NCI-H748 (cell line): Measurements from ENCODE around the gene ZNF593.

Experiments used
- DNase-seq: peaks from one replicate; lab custom pipeline; 2025; ENCODE audit not compliant: unreplicated experiment; lab: John Stamatoyannopoulos, UW

Gene ZNF593

GRCh38 chr1:26169669-26170471 is at the start of gene ZNF593:
Gene ZNF593 (plus strand): TSS chr1:26169908. CDS start chr1:26169984, 76 bp downstream.
- peak; percentile 88 for DNase-seq

DNA sequence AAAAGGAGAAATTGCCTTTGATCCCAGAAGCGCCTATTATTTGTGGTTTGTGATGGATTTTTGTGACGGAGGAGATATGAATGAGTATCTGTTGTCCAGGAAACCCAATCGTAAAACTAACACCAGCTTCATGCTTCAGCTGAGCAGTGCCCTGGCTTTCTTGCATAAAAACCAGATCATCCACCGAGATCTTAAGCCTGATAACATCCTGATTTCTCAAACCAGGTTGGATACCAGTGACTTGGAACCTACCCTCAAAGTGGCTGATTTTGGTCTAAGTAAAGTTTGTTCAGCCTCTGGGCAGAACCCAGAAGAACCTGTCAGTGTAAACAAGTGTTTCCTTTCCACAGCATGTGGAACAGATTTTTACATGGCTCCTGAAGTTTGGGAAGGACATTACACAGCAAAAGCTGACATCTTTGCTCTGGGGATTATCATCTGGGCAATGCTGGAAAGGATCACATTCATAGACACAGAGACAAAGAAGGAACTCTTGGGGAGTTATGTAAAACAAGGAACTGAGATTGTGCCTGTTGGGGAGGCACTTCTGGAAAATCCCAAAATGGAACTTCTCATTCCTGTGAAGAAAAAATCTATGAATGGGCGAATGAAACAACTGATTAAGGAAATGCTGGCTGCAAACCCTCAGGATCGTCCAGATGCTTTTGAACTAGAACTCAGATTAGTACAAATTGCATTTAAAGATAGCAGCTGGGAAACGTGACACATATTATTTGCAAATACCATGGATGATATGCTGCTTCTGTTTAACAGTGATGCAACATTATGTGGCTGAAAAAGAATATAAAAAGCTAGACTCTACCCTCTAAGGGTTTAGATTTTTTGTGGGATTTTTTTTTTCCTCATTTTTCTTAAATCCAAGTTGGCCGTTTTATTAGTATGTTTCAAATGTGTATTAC is 47.6 kb upstream of the ZNF593 start:
- no peak for DNase-seq

DNA sequence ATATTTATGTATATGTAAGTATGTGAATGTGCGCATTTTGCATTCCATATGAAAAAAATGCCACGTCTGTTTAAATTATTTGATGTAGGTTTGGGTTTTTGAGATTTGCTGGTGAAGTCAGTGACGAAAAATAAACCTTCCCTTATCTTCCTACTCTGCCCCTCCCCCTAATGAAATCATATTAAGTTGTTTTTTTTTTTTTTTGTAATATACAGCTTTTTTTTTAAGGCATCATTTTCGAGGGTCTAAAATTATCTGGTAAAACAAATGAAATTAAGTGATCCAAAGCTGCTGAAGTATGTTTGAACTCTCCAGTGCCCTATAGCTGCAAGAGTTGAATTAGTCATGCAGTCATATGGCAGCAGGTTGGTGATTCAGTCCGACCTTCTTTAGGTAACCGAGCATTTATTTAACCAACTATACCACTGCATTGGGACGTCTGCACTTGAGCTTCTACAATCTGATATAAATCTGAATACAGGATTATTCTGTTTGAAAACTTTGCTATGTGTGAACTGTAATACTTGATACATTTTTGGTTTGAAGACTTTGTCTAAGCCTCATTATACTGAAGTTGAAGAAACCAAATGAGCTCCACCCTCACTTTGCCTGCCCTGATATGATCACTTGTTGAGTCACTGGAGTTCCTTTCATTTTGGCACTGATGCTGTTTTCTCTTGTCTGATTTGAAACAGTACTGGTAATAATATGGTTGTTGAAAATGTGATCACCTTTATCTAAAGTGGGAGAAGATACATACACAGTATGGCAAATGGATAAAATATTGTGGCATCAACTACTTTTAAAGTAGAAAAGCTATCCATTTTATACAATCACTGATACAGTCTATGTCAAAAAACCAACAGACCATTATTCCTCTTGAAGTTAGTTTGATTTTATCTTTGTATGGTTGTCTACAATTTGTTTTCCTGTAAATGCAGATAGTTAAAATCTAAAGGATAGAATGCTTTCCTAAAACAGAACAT is 46.4 kb upstream of the ZNF593 start:
- no peak for DNase-seq

DNA sequence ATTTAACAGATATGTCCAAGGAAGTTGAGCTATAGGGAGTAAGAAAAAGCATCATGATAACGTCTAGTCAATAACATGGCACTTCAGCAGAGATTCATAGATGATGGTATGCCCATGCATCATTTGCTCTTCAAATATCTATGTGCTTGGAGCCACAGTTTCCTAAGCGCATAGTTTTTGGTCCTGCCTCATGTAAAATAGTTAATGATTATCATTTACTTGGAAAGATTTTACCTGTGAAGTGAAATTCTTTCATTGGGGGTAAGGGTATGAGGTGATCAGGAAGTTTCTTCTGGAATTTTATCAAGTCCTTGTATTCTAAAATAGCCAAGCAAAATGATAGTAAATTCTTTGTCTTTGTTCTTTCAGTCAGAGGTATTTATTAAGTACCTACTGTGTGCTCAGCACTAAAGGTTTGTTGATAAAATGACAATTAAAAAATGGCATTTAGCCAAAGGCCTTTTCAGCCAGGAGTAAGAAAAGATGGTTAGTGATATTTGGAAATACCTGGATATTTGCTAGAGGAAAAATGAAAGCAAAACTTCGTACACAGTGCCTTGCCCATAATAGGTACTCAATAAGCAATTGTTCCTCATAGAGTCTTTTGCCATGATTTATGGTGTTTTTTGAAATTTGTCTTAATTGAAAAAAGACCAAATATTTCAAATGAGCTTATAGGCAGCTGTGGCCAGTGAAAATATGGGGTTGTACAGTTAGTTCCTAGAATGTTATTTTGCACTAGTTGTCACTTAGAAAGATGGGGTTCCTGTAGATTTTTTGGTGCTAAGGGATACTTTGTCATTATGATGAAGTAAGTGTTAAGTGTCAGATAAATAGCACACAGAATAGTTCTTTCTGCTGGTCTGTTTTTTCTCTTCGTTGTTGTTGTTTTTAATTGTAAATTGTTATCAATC is 45.0 kb upstream of the ZNF593 start:
- DNase-seq = no peak

- DNase-seq = no peak
Measured at GRCh38 chr1:26125382-26125781, 44.3 kb upstream of the ZNF593 start.

DNA sequence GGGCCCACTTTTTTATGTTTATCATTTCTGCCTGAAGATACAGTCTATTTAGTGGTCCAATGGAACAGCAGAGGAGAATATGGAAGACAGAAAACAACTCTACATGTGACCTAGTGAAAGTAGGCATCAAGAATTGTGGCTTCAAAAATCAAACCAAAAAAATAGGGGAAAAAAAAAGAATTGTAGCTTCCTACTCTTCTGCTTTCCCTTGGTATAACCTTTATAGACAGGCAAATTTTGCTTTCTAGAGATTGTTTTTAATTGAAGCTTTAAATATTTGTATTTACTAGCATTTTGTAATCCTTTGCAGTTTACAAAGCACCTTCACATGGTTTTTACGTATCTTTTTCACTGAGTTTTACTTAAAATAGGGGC is 43.8 kb upstream of the ZNF593 start:
- no peak for DNase-seq

- peak; percentile 70 for DNase-seq
Measured at GRCh38 chr1:26126321-26127084, 43.2 kb upstream of the ZNF593 start.

DNA sequence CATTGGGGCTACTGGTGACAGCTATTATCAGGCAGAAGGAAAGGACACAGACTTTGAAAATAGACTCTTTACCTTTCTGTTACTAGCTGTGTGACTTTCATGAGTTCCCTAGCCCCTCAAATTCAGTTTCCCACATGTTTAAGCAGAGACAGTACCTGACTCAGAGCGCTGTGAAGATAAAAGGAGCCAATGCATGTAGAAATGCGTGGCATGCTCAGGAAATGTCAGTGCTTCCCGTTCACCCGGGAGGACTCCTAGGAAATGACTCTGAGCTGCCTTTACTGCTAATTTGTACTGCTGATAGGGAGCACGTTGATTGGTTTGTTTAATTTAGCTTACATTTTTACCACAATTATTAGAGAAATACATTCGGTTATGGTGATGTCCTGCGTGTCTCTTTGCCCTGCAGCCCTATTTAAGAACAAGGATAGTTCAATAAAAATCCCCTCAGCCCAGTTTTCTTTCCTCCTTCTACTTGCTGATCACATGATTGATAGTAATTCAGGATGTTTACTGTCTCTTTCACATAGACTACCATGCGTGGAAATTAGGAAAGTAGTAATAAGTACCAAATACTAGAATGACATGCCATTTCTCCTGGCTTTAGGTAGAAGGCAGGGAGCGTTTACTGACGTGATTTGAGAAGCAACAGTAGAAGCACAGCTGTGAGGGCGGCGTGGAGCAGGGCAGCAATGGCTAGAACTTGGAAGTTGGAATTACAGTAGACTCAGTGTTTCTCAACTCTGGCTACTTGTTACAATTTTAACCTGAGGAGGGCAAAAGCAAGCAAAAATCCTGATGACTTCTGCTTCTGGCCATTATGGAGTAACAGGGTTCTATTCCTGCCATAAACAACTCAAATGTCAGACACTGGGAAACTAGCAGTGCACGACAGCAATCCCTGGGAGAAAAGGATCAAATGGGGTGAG is 42.2 kb upstream of the ZNF593 start:
- no peak for DNase-seq

DNA sequence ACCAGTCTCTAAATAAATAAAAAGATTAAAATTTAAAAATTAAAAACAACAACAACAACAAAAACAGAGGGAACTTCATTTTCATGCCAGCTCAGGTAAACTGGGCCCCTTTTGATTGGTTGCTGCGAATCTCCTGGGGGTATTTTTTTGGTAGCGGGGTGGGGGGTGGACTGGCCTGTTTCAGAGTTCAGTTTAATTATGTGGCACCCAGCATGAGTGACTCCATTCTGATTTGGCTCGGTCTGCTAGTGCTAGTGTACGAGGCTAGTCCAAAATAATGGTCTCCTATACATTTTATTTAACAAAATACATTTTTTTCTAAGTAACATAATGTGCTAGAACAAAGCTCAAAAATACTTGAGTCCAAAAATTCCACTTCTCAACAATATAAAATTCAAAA is 39.9 kb upstream of the ZNF593 start:
- no peak for DNase-seq

DNA sequence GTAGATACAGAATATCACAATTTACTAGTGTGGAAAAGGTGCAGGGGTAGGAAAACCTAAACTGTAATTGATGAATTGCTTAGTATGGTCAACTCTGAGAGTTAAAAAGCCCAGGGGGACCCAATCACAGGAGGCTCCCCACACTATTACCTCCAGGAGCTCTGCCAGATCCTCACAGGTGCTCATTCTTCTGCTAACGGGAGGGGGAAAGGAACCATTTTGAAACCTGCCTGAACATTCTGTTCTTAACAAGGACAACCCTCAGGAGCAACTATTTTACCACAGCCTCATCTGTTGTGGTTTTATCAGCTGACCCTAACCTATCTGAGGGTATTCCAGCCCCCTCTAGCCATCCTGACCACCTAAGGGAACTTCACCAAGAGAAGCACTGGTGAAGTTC is 39.0 kb upstream of the ZNF593 start:
- DNase-seq = no peak

DNA sequence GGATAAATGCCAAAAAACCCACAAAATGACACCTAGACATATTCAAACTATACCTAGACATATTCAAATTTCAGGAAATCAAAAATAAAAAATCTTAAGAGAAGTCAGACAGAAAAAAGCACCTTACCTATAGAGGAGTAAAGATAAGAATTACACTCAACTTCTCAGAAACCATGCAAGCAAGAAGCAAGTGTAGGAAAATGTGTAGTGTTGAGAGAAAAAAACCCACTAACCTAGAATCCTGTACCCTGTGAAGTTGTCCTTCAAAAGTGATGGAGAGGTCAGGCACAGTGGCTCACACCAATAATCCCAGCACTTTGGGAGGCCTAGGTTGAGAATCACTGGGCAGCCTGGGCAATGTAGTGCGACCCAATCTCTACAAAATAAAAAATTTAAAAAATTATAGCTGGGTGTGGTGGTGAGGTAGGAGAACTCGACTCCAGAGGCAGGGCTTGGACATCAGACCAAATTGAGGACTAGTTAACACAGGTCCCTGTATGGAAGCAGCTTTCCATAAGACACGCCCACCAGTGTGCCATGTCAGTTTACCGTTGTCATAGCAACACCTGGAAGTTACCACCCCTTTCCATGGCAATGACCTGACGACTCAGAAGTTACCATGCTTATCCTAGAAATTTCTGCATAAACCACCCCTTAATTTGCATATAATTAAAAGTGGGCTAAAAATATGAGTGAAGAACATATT is 37.4 kb upstream of the ZNF593 start:
- DNase-seq = peak; percentile 54

DNA sequence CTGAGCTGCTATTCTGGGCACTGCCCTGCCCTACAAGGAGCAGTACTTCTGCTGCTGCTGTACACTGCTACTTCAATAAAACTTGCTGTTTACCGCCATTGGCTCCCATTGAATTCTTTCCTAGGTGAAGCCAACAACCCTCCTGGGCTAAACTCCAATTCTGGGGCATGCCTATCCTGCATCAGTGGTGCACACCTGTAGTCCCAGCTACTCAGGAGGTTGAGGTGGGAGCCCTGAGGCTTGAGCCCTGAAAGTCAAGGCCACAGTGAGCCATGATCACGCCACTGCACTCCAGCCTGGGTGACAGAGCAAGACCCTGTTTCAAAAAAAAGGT is 36.9 kb upstream of the ZNF593 start:
- no peak for DNase-seq

DNA sequence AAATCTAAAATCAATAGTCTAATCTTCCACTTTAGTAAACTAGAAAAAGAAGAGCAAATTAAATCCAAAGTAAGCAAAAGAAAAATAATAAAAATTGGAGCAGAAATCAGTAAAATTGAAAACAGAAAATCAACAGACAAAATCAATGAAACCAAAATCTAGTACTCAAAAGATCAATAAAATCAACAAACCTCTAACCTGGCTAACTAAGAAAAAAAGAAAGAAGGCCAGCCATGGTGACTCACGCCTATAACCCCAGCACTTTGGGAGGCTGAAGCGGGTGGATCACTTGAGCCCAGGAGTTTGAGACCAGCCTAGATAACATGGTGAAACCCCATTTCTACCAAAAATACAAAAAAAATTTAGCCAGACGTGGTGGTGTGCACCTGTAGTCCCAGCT is 35.2 kb upstream of the ZNF593 start:
- DNase-seq = no peak

- DNase-seq = no peak
Measured at GRCh38 chr1:26138974-26139558, 30.6 kb upstream of the ZNF593 start.

GRCh38 chr1:26142159-26142558 is 27.5 kb upstream of the ZNF593 start:
- no peak for DNase-seq

DNA sequence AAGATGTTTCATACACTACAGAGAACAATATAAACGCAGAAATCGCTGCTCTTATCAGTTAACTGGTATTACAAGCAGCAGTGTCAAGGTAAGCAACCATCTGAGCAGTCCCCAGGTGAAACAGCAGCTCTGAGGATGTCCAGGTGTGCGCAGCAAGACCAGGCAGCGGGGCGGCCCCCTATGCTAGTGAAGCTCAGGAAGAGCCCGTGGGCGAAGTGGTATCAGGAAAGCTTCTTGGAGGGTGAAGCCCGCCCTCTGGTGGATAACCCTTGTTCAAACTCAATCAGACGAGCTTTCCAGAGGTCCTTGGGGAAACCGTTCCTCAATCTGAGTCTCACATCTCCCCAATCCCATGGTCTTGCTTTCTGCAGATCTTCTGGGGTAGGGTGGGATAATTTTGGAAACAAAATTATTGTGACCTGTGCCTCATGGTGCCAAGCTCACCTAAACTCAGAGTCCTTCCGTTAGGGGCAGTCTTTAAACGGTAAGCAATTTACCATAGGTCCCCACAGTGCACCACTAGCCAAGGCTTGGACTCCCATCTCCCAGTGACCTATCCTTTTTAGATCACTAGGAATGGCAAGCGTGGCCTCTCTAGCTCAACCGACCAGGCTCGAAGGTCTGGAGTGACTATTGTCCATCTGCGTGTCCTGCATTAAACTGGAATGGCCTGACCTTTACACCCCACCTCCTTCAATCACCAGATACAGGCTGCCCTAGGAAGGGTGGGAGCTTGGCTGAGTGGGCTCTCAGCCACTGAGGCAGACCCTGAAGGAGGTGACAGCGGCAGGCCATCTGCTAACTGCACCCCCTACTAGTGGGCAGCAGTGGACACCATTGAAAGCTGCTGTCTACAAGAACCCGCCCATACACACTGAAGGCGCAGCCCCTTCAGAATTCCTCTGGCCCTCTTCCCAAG is 24.4 kb upstream of the ZNF593 start:
- peak; percentile 89 for DNase-seq
